Kidney glomerular epithelial cell (primary cell): ENCODE measurements around the gene POU2AF3.

Experiments used
- DNase-seq: peaks from one replicate; lab custom pipeline; 2025; lab: John Stamatoyannopoulos, UW

The POU2AF3 gene

GRCh38 chr11:111327908-111328624 is 29.7 kb downstream of the POU2AF3 start:
- DNase-seq, result no peak

- no peak for DNase-seq
These were observed 31.2 kb downstream of the POU2AF3 start for GRCh38 chr11:111329306-111330204.

- DNase-seq, result no peak
These were observed 32.0 kb downstream of the POU2AF3 start for GRCh38 chr11:111330234-111330893.

- no peak for DNase-seq
These were observed 33.5 kb downstream of the POU2AF3 start for GRCh38 chr11:111331711-111332479.

GRCh38 chr11:111334532-111335502 is 36.5 kb downstream of the POU2AF3 start:
- no peak for DNase-seq

- no peak for DNase-seq
These were observed 37.2 kb downstream of the POU2AF3 start for GRCh38 chr11:111335549-111335948.

- DNase-seq, result no peak
These were observed 37.7 kb downstream of the POU2AF3 start for GRCh38 chr11:111336062-111336461.

GRCh38 chr11:111336582-111337256 is 38.4 kb downstream of the POU2AF3 start:
- no peak for DNase-seq

- DNase-seq, result no peak
These were observed 41.5 kb downstream of the POU2AF3 start for GRCh38 chr11:111339758-111340388.

GRCh38 chr11:111342329-111342728 is 44.0 kb downstream of the POU2AF3 start:
- no peak for DNase-seq

GRCh38 chr11:111344032-111344431 is 45.7 kb downstream of the POU2AF3 start:
- no peak for DNase-seq

GRCh38 chr11:111347002-111347722 is 48.8 kb downstream of the POU2AF3 start:
- DNase-seq, result no peak

- no peak for DNase-seq
These were observed 49.4 kb downstream of the POU2AF3 start for GRCh38 chr11:111347723-111348115.

- no peak for DNase-seq
These were observed 49.8 kb downstream of the POU2AF3 start for GRCh38 chr11:111348147-111348546.

GRCh38 chr11:111349191-111349695 is 50.9 kb downstream of the POU2AF3 start:
- DNase-seq, result no peak

GRCh38 chr11:111350811-111351210 is 52.5 kb downstream of the POU2AF3 start:
- DNase-seq, result no peak

GRCh38 chr11:111351374-111352055 is 53.2 kb downstream of the POU2AF3 start:
- DNase-seq, result no peak

- no peak for DNase-seq
These were observed 53.9 kb downstream of the POU2AF3 start for GRCh38 chr11:111352231-111352746.
